C4-2B (cell line): ENCODE results near the gene PDZD2.

Source experiments
- ZFX ChIP-seq: fragments of 450-650 bp; IDR thresholded peaks from 2 replicates; pipeline ENCODE4 v1.6.1; 2017
- TF ChIP-seq, protein P1 (sequence below): fragments of 450-650 bp; conservative IDR thresholded peaks from 2 replicates; pipeline ENCODE4 v1.5.1; 2017; ENCODE audit warnings: mild to moderate bottlenecking

DNA sequence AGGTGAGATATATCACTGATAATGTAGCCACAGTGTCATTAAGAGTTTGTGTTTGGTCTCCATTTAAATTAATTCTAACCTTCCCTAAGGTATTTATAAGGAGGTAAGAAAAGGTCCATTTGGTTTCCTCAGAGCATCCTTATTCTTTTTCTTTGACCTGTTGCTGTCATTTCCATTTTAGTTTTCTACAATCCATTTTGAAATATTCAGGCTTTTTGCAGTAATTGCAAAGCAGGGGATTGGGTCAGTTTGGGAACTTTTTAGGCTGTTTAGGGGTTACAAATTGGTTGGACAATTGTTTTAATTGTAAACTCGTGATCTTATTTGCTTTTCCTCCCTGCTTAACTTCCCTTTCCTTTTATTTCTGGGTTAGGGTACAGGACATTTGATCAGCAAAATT lies 42.6 kb upstream of the PDZD2 start:
- TF ChIP-seq, protein P1, sequence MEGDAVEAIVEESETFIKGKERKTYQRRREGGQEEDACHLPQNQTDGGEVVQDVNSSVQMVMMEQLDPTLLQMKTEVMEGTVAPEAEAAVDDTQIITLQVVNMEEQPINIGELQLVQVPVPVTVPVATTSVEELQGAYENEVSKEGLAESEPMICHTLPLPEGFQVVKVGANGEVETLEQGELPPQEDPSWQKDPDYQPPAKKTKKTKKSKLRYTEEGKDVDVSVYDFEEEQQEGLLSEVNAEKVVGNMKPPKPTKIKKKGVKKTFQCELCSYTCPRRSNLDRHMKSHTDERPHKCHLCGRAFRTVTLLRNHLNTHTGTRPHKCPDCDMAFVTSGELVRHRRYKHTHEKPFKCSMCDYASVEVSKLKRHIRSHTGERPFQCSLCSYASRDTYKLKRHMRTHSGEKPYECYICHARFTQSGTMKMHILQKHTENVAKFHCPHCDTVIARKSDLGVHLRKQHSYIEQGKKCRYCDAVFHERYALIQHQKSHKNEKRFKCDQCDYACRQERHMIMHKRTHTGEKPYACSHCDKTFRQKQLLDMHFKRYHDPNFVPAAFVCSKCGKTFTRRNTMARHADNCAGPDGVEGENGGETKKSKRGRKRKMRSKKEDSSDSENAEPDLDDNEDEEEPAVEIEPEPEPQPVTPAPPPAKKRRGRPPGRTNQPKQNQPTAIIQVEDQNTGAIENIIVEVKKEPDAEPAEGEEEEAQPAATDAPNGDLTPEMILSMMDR, result no peak
- no peak for TF ChIP-seq ZFX
